HG02938 (cell line): Measurements from ENCODE around the gene ARSI.

Experiments used
- ATAC-seq: cut with Tn5 transposase; IDR thresholded peaks from one replicate; pipeline ENCODE4 v1.9.1; 2021; ENCODE audit warnings: mild to moderate bottlenecking, moderate library complexity; ENCODE audit not compliant: unreplicated experiment

ARSI gene

DNA sequence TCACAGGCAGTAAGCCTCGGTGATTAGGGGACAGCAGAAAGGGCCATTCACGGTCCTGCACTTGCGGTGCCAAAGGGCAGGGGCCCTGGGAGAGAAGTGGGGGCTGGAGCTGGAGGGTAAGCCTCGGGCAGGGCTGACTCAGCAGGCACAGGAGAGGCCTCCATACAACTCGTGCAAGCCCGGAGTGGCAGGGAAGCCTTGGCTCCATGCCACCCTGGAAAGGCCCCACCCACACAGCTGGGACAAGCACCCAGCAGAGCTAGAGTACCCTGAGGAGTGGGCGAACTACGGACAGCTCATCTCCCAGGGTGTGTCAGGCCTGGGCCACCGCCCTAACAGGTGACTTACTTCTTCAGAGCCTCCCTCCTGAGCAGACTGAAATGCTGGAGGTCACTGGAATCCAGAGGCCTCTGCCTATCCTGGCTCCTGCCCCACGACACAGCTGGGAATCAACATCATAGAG is 7.5 kb downstream of the ARSI start:
- ATAC-seq = no peak

DNA sequence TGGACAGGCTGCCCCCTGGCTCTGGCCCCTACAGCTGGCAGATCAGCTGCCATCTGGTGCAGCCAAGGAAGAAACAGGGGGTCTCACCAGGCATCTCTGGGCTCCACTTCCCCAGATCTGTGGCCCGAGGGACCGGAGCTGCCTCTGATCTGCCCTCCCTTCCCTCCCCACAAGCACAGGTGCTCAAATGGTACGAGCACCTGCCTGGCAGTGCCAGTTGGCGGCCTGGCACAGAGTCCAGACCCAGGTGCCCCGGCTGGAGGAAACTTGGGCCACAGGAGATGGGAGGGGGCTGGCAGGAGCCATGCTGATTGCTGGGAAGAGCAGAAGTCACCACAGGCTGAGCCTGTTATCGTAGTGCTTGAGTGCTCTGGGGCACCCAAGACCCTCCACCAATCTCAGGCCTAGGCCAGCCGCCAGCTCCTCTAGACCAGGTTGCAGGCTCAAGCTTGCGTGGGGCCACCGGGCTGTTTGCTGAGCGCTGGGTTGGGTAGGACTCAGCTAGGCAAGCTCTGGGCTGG is 8.1 kb downstream of the ARSI start:
- ATAC-seq = no peak

DNA sequence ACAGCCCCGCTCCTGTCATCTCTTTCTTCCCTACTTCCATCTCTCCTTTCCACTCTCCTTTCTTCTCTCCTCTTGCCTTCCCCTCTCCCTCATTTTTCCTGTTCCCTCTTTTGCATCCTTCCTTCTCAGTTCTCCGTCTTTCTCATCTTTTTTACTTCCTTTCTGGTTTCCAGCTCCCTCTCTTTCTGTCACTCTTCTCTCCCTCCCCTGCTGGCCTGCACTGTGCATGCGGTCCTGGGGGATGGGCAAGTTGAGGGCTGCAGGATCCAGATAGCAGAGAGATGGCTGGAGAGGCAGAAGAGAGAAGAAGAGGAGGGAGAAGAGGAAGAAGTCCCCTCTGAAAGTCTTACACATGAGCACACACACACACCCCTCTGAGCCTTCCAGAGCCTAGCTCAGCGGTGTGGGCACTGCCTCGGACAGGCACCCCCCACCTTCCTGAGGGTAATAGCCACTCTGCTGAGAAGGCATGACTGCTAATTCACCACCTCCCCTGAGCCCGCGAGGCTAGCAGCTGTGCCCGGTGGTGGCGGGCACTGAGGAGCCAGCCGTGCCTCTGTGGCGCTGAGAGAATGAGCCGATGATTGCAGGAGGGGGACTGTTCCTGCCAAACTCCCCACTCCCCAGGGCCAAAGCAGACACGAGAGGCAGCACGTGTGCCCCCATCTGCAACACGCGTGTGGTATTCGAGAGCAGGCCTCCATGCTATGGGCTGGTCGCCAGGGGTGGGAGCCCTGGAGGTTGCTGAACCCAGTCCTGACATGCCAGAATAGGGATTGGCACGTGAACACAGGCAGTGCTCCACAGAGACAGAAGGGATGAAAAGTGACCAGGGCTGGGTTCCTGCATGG is 9.4 kb downstream of the ARSI start:
- ATAC-seq = no peak

- ATAC-seq = no peak
These were observed 11.0 kb downstream of the ARSI start for GRCh38 chr5:150291388-150292385.

GRCh38 chr5:150289551-150290390 is 12.9 kb downstream of the ARSI start, which contains the start of gene CAMK2A:
TSS of gene CAMK2A (minus strand) at chr5:150289773. CDS start at chr5:150289625, 148 bp downstream.
- ATAC-seq = no peak

DNA sequence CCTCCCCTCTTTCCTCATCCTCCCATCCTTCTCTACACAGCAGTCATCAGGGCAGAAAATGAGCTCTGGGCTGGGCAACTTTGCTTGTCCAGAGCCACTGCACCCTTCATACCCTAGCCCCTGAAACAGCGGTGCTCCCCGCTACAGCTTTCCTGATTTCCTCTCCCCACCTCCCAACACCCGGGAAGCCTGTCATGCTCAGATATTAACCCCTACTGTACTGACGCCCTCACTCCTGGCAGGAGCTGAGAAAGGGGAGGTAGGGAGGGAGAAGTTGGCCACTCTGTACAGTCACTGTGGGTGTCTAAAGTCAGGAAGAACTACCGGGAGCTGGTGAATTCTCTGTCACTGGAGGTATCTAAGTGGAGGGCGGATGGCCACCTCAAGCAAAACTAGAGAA is 13.9 kb downstream of the ARSI start:
- ATAC-seq = no peak

DNA sequence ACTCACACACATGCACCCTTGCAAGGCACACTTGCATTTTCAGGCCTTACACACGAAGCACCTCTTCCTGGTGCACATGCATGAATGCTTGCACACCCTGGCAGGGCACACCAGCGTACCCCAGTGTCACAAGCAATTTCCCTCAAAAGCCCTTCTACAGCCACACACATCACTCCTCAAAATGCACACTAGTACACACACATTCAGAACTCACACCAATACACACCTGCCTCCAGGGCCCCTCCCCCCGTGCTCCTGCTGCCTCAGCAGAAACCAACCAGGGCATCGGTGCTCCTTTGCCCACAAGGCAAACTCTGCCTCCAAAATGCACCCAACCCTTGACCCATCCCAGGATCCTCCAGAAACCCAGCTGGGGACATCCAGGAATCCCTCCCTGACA is 14.3 kb downstream of the ARSI start:
- no peak for ATAC-seq

- no peak for ATAC-seq
These were observed 15.9 kb downstream of the ARSI start for GRCh38 chr5:150286820-150287219.

DNA sequence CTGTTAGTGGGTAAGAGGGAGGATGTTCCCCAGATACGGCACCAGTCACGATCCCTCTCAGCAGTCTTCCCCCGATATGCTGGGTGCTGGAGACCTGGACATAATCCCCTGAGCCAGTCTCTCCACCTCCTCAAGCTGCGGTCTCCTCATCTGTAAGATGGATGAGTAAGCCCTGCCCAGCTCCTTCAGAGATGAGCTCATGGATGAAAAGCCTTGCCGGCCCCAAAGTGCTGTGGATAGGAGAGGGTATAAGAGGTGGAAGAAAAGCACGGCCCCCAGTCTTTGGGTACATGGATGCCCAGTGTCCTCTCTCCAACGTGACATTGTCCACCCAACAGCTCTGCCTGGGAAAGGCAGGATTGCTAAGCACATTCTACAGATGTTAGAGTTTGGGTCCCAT is 17.6 kb downstream of the ARSI start:
- no peak for ATAC-seq

- ATAC-seq = no peak
These were observed 18.4 kb downstream of the ARSI start for GRCh38 chr5:150284311-150284710.

DNA sequence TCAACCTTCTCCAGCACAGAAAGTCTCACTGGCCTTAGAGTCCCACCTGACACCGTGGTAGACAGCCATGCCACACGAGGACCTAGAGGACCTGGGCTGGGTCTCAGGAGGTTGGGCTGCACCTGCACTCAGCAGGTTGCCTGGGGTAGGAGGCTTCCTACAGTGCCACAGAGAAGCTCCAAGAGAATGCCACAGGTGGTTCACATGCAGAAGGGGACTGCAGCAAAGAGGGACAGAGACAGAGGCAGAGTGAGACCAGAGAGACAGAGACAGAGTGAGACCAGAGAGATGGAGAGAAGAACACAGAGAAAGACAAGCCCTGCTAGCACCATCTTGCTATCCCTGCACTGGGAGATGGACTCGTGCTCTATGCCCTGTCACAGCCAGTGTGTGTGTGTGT is 18.8 kb downstream of the ARSI start:
- ATAC-seq = no peak

GRCh38 chr5:150281987-150282386 is 20.7 kb downstream of the ARSI start:
- ATAC-seq = no peak

DNA sequence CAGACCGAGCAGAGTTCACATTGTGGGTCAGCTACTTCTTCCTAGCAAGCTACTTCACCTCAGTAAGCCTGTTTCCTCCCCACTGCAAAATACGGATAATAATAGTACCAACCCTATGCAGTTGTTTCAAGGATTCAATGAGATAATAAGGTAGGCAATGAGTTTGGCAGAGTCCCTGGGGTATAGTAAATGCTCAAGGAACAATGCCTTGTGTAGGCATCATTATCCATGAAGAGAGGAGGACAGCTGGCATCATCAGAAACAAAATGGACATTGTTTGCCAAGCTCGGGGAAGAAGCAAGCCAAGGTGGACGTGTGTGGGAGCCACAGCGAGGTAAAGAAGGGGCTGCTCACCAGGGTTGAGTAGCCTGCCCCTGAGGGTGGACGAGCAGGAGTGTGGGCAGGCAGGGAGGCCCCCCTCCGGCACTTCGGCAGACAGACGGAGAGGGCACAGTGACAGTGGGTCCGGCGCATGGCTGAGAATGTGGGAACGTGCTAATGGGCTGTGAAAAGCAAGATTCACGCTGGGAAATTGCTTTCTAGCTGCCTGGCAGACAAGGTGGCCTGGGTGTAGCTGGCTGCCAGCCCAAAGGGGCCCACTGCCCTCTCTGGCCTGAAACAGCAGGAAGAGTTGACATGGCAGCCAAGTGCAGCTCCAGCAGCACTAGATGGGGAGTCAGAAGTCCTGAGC is 23.2 kb downstream of the ARSI start:
- no peak for ATAC-seq

GRCh38 chr5:150278916-150279315 is 23.8 kb downstream of the ARSI start:
- no peak for ATAC-seq

- ATAC-seq = no peak
These were observed 24.5 kb downstream of the ARSI start for GRCh38 chr5:150278046-150278730.

GRCh38 chr5:150277043-150277442 is 25.7 kb downstream of the ARSI start:
- no peak for ATAC-seq

DNA sequence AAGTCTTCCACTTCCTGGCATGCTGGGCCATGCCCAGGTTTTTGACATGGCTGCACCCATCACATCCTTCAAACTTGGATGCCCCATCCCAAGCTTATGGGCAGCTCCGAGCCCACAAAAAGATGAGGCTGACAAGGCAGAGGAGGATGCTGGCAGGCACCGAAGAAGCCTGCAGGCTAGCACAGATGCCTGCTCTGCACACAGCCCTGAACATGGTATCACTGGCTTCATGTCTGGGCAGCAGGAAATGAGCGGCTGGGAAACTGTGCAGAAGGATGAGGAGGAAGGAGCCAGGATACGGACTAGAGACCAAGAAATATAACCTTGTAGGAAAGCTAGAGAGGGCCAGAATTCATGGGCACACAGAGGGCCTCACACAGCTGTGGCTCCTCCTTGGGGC is 27.9 kb downstream of the ARSI start:
- no peak for ATAC-seq

GRCh38 chr5:150272531-150272930 is 30.2 kb downstream of the ARSI start:
- no peak for ATAC-seq

- ATAC-seq = no peak
These were observed 30.8 kb downstream of the ARSI start for GRCh38 chr5:150271923-150272322.
